GM12865 (cell line): ENCODE data around the gene GLT6D1.
"Not testable (repeated sequence)": the region's sequence is repeated elsewhere in the genome, so short reads cannot be mapped to it uniquely, and the experiment has no call there.

Experiments used
- DNase-seq: peaks from one replicate; pipeline ENCODE4 v3.0.0; 2010; ENCODE audit warnings: low read depth
- H3K4me3 ChIP-seq: 2 replicates; pipeline ENCODE4 v1.5.1; 2011; ENCODE audit warnings: mild to moderate bottlenecking, low read depth, low read length, control low read depth
- CTCF ChIP-seq: IDR thresholded peaks from 2 replicates; pipeline ENCODE4 v1.5.1; 2011; ENCODE audit warnings: low read length, control low read depth, low read depth, inconsistent platforms; ENCODE audit not compliant: insufficient read depth; ENCODE audit errors: missing control alignments

GLT6D1 gene

GRCh38 chr9:135648494-135649410, 9.4 kb upstream of the GLT6D1 start:
- no peak for DNase-seq
- no peak for TF ChIP-seq CTCF
- H3K4me3 ChIP-seq: no peak overlapping the region

DNA sequence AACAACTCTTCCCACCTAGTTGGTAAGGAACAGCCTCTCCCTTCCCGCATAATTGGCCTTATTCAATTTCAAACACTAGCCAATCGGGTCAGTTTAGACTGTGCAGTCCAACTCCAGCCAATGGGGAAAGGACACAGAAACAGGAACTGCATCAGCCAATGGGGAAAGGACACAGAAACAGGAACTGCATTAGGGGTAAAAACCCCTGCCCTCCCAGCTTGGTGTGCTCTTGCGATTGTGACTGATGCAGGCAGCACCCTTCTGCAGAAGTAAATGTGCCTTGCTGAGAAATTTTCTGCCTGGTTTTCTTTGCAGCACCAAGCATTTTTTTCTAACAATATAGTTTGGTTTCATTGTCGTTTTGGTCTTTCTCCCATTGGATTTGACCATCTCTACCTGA, 8.5 kb upstream of the GLT6D1 start:
- no peak for TF ChIP-seq CTCF
- no peak overlapping the region for H3K4me3 ChIP-seq
- DNase-seq: no peak

DNA sequence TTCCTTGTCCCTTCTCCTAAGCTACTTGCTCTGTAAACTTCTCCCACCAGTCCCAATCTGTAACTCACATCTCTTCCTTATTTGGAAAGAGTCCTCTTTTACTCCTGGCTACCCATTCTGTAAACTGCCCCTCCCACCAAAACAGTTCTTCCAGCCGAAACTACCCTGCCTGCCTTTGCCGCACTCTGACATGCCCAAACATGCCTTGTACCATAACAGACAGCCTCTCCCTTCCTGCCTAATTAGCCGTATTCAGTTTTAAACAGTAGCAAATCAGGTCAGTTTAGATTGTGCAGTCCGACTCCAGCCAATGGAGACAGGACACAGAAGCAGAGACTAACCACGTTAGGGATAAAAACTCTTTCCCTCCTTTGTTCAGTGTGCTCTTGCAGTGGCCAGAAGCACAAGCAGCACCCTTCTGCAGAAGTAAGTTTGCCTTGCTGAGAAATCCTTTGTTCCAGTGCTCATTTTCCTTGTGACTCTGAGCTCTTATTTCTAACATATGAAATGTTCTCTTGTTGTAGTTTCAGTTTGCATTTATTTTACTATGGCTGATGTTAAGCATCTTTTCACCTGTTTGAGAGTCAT, 5.4 kb upstream of the GLT6D1 start:
- no peak for DNase-seq
- no peak for TF ChIP-seq CTCF

DNA sequence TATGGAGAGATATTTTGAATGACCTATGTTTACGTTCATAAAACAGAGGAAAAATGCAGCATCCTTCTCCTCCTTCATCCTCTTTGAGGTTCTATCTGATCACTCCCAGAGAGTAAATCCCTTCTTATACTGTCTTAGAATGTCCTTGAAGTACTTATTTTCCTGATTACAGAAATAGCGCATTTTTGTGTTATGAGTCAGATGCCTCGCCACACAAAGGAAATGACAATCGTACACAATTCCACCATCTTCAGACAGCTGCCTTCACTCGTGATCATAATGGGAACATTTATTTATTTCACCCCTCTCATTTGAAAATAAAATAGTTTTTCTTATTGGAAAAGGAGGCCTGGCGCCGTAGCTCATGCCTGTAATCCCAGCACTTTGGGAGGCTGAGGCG, 2.4 kb upstream of the GLT6D1 start:
- no peak for TF ChIP-seq CTCF
- no peak for DNase-seq
- H3K4me3 ChIP-seq: no peak overlapping the region

More for the DNA sequence above, 5.4 kb upstream of the GLT6D1 start:
- H3K4me3 ChIP-seq: no peak overlapping the region

DNA sequence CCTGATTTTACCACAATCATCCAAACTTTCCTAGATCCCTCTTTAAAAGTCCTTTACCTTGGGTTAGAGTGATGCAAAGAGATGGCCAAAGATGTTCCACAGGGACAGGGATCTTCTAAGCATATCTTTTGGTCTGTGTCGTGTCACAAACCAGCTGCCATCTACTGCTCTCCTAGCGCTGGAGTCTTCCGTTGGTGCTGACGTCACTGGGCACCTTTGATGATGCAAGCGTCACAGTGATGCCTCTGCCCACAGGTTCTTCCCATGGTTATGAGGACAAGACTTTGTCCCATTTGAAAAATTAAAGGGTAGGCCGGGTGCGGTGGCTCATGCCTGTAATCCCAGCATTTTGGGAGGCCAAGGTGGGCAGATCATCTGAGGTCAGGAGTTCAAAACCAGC, 1.7 kb upstream of the GLT6D1 start:
- no peak overlapping the region for H3K4me3 ChIP-seq
- DNase-seq: no peak
- TF ChIP-seq CTCF: no peak

DNA sequence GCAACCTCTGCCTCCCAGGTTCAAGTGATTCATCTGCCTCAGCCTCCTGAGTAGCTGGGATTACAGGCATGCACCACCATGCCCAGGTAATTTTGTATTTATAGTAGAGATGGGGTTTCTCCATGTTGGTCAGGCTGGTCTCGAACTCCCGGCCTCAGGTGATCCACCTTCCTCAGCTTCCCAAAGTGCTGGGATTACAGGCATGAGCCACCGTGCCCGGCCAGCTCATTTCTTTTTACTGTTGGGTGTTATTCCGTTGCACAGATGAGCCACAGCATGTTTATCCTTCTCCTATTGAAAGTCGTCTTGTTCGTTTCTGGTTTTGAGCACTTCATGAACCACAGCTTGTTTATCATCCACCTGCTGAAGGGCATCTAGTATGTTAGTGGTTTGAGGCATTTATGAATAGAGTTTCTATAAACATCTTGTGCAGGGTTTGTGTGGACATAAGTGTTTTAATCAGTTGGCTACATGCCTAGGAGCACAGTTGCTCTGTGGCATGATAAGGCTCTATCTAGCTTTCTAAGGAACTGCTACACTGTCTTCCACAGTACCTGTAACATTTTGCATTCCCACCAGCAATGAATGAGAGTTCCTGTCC, 2.3 kb downstream of the GLT6D1 start:
- DNase-seq: not testable (repeated sequence)

GRCh38 chr9:135632841-135633240, 6.5 kb downstream of the GLT6D1 start:
- DNase-seq: no peak
- TF ChIP-seq CTCF: no peak

More for the DNA sequence above, 2.3 kb downstream of the GLT6D1 start:
- not testable (repeated sequence) for H3K4me3 ChIP-seq

More at GRCh38 chr9:135632841-135633240, 6.5 kb downstream of the GLT6D1 start:
- no peak overlapping the region for H3K4me3 ChIP-seq
